AG08396 (cell line): ENCODE measurements around the gene S100A13.
A peak's percentile ranks its signal among the peaks of the same experiment; 100 is the strongest.
"Not testable (repeated sequence)": the region's sequence is repeated elsewhere in the genome, so short reads cannot be mapped to it uniquely, and the experiment has no call there.

ENCODE experiments used
- DNase-seq: peaks from one replicate; pipeline ENCODE4 v3.0.0; 2012; ENCODE audit warnings: low spot score, mixed read lengths

S100A13 gene

DNA sequence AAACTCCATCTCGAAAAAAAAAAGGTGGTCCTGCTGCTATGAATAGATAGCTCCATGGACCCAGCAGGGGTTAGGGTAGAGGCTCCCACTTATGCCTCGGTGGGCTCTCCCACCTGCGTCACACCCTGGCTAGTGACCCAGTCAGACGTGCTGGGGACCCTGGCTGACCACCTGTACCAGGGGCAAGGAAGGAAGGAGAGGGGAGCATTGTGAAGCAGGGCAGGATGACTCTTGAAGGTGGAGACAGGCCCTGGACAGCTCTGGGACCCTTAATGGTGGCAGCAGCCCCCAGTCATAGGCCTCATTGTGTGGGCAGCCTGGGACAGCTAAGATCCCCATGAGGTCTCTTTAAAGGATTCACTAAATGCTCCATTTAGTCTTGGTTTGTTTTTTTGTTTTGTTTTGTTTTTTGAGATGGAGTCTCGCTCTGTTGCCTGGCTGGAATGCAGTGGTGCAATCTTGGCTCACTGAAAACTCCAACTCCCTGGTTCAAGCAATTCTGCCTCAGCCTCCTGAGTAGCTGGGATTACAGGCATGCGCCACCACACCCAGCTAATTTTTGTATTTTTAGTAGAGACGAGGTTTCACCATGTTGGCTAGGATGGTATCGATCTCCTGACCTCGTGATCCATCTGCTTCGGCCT lies 20.8 kb upstream of the S100A13 start:
- no peak for DNase-seq

- no peak for DNase-seq
These were observed 20.0 kb upstream of the S100A13 start for GRCh38 chr1:153647346-153647714.

GRCh38 chr1:153646672-153647345 lies 19.5 kb upstream of the S100A13 start:
- DNase-seq, result no peak

GRCh38 chr1:153643816-153644215 lies 16.5 kb upstream of the S100A13 start:
- no peak for DNase-seq

- DNase-seq, result no peak
These were observed 15.8 kb upstream of the S100A13 start for GRCh38 chr1:153643100-153643499.

GRCh38 chr1:153642161-153642560 lies 14.9 kb upstream of the S100A13 start:
- DNase-seq, result no peak

- no peak for DNase-seq
These were observed 13.6 kb upstream of the S100A13 start for GRCh38 chr1:153640861-153641260.

GRCh38 chr1:153640213-153640612 lies 12.9 kb upstream of the S100A13 start:
- not testable (repeated sequence) for DNase-seq

DNA sequence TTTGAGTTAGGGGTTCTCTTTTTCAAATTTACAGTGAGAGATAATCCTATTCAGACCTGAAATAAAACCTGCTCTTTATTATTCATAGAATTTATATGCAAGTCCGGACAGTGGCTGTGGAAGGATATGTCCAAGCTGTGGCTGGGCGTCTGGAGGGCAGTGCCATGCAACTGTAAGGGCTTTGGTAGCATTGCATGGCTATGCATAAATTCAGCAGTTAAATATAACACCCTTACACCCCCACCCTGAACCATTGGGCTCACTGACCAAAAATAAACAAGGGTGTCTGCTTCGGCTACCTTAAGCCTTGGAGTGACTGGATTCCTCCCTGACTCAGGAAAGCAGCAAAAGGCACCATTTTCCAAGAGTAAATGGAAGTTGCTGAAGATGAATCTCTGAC lies 12.0 kb upstream of the S100A13 start:
- no peak for DNase-seq

GRCh38 chr1:153638261-153638660 lies 11.0 kb upstream of the S100A13 start:
- DNase-seq, result no peak

DNA sequence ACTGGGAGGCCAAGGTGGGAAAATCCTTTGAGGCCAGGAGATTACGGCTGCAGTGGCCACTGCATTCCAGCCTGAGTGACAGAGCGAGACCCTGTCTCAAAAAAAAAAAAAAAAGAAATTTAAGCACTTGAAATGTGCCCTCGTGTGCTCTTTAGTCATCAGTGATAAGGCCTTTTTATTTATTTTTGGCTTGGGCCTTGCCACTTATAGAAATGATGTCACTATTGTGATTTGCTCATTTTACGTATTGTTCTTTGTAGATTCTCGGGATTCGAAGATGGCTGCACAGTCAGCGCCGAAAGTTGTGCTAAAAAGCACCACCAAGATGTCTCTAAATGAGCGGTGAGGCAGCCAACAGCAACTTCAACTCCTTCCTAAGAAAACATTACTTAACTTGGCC lies 9.0 kb upstream of the S100A13 start:
- DNase-seq, result no peak

DNA sequence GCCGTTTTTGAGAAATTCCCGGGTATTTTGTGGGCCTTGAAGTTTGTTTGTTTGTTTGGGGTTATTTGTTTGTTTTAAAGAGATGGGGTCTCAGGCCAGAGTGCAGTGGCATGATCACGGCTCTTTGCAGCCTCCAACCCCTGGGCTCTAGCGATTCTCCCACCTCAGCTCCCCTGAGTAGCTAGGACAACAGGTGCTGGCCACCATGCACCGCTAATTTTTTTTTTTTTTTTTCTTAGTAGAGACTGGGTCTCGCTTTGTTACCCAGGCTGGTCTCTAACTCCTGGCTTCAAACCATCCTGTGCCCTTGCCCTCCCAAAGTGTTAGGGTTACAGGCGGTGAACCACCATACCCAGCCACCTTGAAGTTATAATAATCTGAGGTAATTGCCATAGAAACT lies 8.6 kb upstream of the S100A13 start:
- DNase-seq, result no peak

GRCh38 chr1:153633754-153634665 lies 6.7 kb upstream of the S100A13 start, which contains the start of gene CHTOP:
TSS of gene CHTOP (plus strand) at chr1:153634066. CDS start at chr1:153636589, 2,523 bp downstream.
- peak; percentile 95 for DNase-seq

- DNase-seq, result no peak
These were observed 6.0 kb upstream of the S100A13 start for GRCh38 chr1:153633161-153633753.

- no peak for DNase-seq
These were observed 4.0 kb upstream of the S100A13 start for GRCh38 chr1:153631047-153632022.

- DNase-seq, result no peak
These were observed 3.1 kb upstream of the S100A13 start for GRCh38 chr1:153630384-153630783.

DNA sequence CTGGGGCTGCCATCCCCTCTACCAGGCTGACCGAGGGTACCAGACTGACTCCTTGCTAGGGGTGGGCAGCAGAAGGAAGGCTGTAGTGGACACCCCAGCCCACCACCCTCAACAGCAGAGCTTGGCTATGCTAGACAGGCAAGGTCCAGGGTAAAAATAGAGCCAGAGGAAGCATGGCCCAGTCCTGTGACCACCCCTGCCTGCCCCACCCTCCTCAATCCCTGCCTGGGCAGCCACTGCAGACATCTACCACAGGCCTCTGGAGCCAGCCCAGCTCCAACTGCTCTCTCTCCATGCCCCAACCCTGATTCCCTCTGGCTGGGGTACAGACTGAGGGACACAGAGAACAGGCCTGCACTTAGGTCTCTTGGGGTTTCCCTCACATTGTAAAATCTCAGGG lies 2.7 kb upstream of the S100A13 start:
- no peak for DNase-seq

DNA sequence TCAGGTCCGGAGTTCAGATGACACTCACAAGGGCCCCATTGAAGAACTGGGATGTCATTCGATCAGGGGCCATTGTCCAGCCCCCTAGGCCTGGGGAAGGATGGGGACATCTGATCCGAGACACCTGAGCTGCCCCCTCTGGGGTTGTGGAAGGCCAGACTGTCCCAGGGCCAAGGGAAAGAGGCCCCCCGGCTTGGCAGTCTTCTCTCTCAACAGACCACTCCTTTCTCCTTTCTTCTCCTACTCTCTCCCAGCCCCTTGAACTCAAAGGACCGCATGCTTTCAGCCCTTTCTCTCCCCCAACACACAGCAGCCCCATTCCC lies 2.0 kb upstream of the S100A13 start:
- no peak for DNase-seq

- DNase-seq, result no peak
These were observed 1.5 kb upstream of the S100A13 start for GRCh38 chr1:153628638-153629342.

DNA sequence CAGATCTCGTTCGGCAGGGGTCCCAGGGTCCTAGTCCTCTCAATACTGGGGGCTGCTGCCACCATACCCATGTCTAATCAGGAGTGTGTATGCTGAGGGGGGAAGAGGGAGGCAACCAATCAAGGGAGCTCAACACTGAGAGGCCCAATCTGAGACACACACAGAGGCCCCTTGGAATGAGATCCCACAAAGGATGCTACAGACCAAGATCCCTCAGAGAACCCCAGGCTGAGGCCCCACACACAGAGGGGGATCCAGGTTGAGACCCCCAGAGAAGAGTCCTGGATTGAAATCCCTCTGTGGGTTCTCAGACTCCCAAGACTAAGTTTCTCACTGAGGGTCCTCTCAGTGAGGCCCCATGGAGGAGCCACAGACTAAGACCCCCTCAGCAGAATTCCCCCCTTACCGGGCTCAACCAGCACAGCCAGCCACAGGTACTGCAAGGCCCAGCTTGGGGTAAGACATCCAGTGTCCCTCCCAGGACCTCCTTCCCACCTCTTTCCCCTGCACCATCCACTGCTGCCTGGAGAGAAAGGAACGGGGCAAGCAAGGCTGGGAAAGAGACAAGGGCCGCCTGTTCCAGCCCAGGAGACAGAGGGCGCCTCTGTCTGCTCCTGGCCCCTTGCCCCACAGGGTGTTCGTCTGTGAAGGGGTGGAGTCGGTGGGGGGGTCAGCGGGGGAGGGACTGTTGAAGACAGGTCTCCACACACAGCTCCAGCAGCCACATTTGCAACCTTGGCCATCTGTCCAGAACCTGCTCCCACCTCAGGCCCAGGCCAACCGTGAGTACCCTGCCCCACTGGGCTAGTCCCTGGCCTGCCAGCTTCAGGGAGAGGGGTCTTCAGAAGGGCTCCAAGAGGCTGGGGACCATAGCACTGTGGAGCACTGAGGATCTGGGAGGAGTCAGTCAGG lies 666 bp upstream of the S100A13 start, which contains the start of gene S100A1:
Gene S100A1, plus strand, starts transcription at position 720 of the 912 bp plus-strand sequence. CDS start 2,088 bp downstream, outside the sequence.
- DNase-seq, result no peak
